ENCODE measurements around the gene ASB6.

DNA sequence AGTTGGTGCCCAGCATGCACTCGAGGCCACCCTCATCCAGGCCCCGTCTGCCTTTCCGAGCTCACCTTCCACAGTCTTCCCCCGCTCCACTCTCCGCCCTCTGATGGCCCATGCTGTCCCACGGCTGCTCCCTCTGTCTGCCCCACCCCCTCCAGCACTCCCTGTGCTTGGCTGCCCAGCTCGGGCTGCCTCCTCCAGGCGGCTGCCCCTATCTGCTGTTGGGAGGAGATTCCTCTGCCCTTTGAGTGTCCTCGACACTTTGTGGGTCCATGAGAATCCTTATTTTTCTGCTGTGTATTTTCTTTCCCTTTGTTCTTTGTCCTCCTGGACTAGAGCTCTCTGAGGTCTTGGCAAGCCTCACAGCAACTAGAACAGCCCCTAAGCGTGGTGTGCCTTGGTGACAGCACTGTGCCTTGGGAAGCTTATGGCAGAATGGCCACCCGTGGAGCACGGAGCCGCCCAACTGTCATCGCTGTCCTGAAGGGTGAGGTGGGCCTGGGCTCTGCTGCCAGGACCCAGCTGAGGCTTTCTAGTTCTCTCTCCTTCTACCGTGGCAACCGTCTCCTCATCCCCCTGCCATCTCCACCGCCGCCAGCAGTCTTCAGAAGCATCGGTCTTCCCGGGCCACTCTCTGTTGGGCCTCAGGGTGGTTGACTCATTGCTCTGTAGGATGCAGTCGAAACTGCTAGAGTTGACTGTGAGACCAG, 10.8 kb downstream of the ASB6 start:
- TF ChIP-seq, protein P1, sequence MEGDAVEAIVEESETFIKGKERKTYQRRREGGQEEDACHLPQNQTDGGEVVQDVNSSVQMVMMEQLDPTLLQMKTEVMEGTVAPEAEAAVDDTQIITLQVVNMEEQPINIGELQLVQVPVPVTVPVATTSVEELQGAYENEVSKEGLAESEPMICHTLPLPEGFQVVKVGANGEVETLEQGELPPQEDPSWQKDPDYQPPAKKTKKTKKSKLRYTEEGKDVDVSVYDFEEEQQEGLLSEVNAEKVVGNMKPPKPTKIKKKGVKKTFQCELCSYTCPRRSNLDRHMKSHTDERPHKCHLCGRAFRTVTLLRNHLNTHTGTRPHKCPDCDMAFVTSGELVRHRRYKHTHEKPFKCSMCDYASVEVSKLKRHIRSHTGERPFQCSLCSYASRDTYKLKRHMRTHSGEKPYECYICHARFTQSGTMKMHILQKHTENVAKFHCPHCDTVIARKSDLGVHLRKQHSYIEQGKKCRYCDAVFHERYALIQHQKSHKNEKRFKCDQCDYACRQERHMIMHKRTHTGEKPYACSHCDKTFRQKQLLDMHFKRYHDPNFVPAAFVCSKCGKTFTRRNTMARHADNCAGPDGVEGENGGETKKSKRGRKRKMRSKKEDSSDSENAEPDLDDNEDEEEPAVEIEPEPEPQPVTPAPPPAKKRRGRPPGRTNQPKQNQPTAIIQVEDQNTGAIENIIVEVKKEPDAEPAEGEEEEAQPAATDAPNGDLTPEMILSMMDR (IDR thresholded peaks at IDR 0.05), result no peak
- TF ChIP-seq, protein P2, sequence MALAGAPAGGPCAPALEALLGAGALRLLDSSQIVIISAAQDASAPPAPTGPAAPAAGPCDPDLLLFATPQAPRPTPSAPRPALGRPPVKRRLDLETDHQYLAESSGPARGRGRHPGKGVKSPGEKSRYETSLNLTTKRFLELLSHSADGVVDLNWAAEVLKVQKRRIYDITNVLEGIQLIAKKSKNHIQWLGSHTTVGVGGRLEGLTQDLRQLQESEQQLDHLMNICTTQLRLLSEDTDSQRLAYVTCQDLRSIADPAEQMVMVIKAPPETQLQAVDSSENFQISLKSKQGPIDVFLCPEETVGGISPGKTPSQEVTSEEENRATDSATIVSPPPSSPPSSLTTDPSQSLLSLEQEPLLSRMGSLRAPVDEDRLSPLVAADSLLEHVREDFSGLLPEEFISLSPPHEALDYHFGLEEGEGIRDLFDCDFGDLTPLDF (CRISPR knock-in tag; IDR thresholded peaks at IDR 0.05), result no peak
